GM18870 (cell line): Measurements from ENCODE around the gene THBS3.
"Not testable (repeated sequence)": the region's sequence is repeated elsewhere in the genome, so short reads cannot be mapped to it uniquely, and the experiment has no call there.

ENCODE experiments used
- ATAC-seq: cut with Tn5 transposase; IDR thresholded peaks from one replicate; pipeline ENCODE4 v1.9.1; 2021; ENCODE audit warnings: moderate library complexity; ENCODE audit not compliant: unreplicated experiment

Gene THBS3

DNA sequence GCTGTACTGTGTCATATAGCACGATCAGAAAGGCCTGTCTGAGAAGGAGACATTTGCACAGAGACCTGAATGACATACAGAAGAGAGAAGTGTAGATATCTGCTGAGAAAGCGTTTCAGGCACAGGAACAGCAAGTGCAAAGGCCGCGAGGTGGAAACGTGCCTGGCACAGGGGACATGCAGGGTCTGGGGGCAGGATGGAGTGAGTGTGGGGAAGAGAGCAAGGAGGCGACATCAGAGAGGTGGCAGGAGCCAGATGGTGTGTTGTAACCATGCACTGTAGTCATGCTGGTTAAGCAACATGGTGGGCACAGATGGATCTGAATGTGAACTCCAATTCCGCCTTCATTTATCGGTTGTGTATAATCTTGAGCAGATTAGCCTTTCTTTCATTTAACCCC is 47.6 kb downstream of the THBS3 start:
- no peak for ATAC-seq

GRCh38 chr1:155158991-155159390 is 48.7 kb downstream of the THBS3 start:
- no peak for ATAC-seq

GRCh38 chr1:155155996-155156643 is 51.6 kb downstream of the THBS3 start:
- ATAC-seq = not testable (repeated sequence)
